Activated naive CD8-positive, alpha-beta T cell (primary cell): Measurements from ENCODE around the gene PRR14L.
"Not testable (repeated sequence)": the region's sequence is repeated elsewhere in the genome, so short reads cannot be mapped to it uniquely, and the experiment has no call there.

Experiments
- H3K27ac Mint-ChIP-seq: one replicate; pipeline ENCODE4 v1.8.0; 2021; ENCODE audit warnings: mixed read lengths
- H3K27me3 Mint-ChIP-seq: one replicate; pipeline ENCODE4 v1.8.0; 2021; ENCODE audit warnings: mixed read lengths
- H3K36me3 Mint-ChIP-seq: one replicate; pipeline ENCODE4 v1.8.0; 2021; ENCODE audit warnings: mixed read lengths
- H3K4me1 Mint-ChIP-seq: one replicate; pipeline ENCODE4 v1.8.0; 2021; ENCODE audit warnings: low read depth, mixed read lengths
- H3K4me3 Mint-ChIP-seq: one replicate; pipeline ENCODE4 v1.8.0; 2021; ENCODE audit warnings: mild to moderate bottlenecking, mixed read lengths
- H3K9me3 Mint-ChIP-seq: one replicate; pipeline ENCODE4 v1.8.0; 2021; ENCODE audit warnings: low read depth, mixed read lengths

PRR14L gene

GRCh38 chr22:31728857-31729256, 21.1 kb downstream of the PRR14L start:
- H3K27ac Mint-ChIP-seq = no peak overlapping the region
- H3K9me3 Mint-ChIP-seq = no peaks in the 10 kb centered on the region
- H3K4me3 Mint-ChIP-seq = no peak overlapping the region
- peaks cover 9% of the 10 kb centered on the region for H3K4me1 Mint-ChIP-seq
- H3K36me3 Mint-ChIP-seq = no peaks in the 10 kb centered on the region
- H3K27me3 Mint-ChIP-seq = no peaks in the 10 kb centered on the region

GRCh38 chr22:31726692-31727091, 23.2 kb downstream of the PRR14L start:
- Mint-ChIP-seq H3K4me1 (peaks cover under 1% of the 10 kb centered on the region), H3K4me3 (no peak overlapping the region), H3K27me3 (no peaks in the 10 kb centered on the region), H3K36me3 (no peaks in the 10 kb centered on the region), H3K9me3 (no peaks in the 10 kb centered on the region), H3K27ac (no peak overlapping the region)

DNA sequence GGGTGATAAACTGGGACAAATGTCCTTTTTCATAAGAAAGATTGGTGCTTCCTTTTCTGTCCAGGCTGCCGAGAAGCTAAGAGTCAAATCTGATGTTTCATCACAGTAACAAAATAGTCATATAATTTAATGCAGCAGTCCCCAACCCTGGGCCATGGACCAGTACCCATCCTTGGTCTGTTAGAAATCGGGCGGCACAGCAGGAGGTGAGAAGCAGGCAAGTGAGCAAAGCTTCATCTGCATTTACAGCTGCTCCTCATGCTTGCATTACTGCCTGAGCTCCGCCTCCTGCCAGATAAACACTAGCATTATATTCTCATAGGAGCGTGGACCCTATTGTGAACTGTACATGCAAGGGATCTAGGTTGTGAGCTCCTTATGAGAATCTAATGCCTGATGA, 26.2 kb downstream of the PRR14L start:
- Mint-ChIP-seq H3K4me3 (no peak overlapping the region), H3K36me3 (no peaks in the 10 kb centered on the region)

DNA sequence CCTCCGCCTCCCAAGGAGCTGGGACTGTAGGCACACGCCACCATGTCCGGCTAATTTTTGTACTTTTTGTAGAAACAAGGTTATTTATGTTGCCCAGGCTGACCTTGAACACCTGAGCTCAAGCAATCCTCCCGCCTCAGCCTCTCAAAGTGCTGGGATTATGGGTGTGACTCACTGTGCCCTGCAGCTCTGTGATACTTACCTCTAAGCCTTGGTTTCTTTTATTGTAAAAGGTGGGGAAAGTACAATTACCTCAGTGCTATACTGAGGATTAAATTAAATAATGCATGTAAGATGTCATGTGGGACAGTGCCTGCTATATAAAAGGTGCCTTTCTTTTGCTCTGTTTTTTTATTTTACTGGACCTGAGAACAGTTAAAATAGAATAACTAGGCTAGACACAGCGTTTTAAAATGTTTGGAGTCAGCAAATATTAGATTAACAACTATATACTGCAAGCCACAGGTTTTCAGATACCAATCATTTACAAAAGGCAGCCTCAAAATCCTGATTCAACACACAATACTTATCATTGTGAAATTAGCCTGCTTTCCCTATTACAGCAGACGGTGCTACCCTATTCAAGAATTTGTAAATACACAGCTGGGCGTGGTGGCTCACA, 30.0 kb downstream of the PRR14L start:
- H3K9me3 Mint-ChIP-seq = no peaks in the 10 kb centered on the region
- no peaks in the 10 kb centered on the region for H3K4me1 Mint-ChIP-seq
- no peak overlapping the region for H3K27ac Mint-ChIP-seq
- peaks cover 12% of the 10 kb centered on the region for H3K36me3 Mint-ChIP-seq
- H3K27me3 Mint-ChIP-seq = no peaks in the 10 kb centered on the region
- H3K4me3 Mint-ChIP-seq = no peak overlapping the region

More for the DNA sequence above, 26.2 kb downstream of the PRR14L start:
- H3K27ac Mint-ChIP-seq = no peak overlapping the region
- no peaks in the 10 kb centered on the region for H3K9me3 Mint-ChIP-seq
- no peaks in the 10 kb centered on the region for H3K4me1 Mint-ChIP-seq
- no peaks in the 10 kb centered on the region for H3K27me3 Mint-ChIP-seq

DNA sequence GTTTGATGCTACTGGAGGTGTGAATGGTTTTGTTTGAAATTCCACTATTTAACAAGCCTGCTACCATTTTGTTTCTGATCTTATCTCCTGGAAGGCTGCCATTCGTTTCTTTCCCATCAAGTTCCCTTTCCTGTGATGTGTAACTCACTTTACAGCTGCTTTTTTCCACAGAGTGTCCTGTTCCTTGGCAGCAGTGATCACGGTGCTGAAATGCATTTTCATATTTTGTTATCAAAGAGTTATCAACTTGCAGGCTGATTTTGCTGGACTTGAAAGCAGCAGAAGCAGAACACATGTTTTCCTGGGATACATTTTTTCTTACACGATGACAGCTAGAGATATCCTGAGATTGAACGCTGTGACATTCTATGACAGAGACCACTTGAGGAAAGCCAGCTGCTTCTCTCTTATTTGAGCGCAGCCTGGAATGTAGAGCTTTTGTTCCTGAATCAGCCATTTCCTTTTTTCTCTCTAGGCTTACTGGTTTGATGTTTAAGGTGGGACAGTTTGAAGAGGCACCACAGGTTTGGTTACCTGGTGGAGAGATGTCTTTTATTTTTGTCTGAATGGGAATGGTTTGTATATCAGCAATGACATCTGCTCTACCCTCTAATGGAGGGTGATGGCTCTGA, 34.7 kb downstream of the PRR14L start:
- Mint-ChIP-seq H3K4me1 (no peaks in the 10 kb centered on the region), H3K9me3 (no peaks in the 10 kb centered on the region), H3K27me3 (no peaks in the 10 kb centered on the region), H3K4me3 (no peak overlapping the region), H3K27ac (no peak overlapping the region), H3K36me3 (peaks cover 22% of the 10 kb centered on the region)

DNA sequence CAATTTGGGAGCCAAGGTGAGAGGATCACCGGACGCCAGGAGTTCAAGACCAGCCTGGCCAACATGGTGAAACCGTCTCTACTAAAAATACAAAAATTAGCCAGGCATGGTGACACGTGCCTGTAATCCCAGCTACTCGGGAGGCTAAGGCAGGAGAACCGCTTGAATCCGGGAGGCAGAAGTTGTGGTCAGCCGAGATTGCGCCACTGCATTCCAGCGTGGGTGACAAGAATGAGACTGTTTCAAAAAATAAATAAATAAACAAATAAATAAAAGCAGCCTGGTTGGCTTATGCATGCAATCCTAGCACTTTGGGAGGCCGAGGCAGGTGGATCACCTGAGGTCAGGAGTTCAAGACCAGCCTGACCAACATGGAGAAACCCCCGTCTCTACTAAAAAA, 38.7 kb downstream of the PRR14L start:
- H3K27ac Mint-ChIP-seq, H3K4me1 Mint-ChIP-seq, H3K27me3 Mint-ChIP-seq, H3K4me3 Mint-ChIP-seq, H3K9me3 Mint-ChIP-seq: not testable (repeated sequence)
- peaks cover 16% of the 10 kb centered on the region for H3K36me3 Mint-ChIP-seq

GRCh38 chr22:31707519-31707918, 42.4 kb downstream of the PRR14L start:
- peaks cover 6% of the 10 kb centered on the region for H3K36me3 Mint-ChIP-seq
- H3K27me3 Mint-ChIP-seq = no peaks in the 10 kb centered on the region
- H3K4me1 Mint-ChIP-seq = peaks cover 1% of the 10 kb centered on the region
- no peak overlapping the region for H3K27ac Mint-ChIP-seq
- no peak overlapping the region for H3K4me3 Mint-ChIP-seq
- no peaks in the 10 kb centered on the region for H3K9me3 Mint-ChIP-seq

DNA sequence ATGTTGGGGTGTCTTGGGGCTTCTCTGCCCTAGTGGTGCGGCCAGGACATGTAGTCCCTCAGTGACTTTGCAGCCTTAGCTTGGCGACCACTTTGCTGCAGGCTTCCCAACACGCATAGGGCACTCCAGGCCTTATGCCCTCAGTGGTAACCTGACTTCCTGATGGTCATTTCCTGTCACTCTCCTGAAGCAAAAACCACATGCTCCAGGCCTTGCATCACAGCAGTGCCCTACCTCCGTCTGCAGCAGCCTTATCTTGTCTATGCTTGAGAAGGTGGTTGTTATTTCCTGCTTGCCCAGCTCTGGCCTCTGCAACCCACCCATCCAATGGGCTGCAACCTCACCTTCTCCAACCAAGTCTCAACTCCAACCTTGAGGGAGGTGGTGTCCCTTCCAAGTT, 54.5 kb downstream of the PRR14L start:
- peaks cover 7% of the 10 kb centered on the region for H3K36me3 Mint-ChIP-seq
- no peak overlapping the region for H3K4me3 Mint-ChIP-seq
- H3K27me3 Mint-ChIP-seq = no peaks in the 10 kb centered on the region
- H3K9me3 Mint-ChIP-seq = no peaks in the 10 kb centered on the region
- peaks cover 14% of the 10 kb centered on the region for H3K4me1 Mint-ChIP-seq
- H3K27ac Mint-ChIP-seq = peak overlapping the region; percentile 28

DNA sequence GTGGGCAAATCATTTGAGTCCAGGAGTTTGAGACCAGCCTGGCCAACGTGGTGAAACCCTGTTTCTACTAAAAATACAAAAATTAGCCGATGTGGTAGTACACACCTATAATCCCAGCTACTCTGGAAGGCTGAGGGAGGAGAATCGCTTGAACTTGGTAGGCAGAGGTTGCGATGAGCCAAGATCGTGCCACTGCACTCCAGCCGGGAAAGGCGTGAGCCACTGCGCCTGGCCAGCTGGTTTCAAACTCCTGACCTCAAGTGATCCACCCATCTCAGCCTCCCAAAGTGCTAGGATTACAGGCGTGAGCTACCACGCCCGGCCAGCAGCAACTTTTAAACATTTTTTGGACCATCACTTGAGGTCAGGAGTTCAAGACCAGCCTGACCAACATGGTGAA, 55.9 kb downstream of the PRR14L start:
- H3K27me3 Mint-ChIP-seq, H3K9me3 Mint-ChIP-seq, H3K4me3 Mint-ChIP-seq, H3K27ac Mint-ChIP-seq, H3K36me3 Mint-ChIP-seq: not testable (repeated sequence)
- peaks cover 14% of the 10 kb centered on the region for H3K4me1 Mint-ChIP-seq

- Mint-ChIP-seq H3K4me3 (no peak overlapping the region), H3K4me1 (peaks cover 14% of the 10 kb centered on the region), H3K9me3 (no peaks in the 10 kb centered on the region), H3K36me3 (peaks cover 7% of the 10 kb centered on the region), H3K27ac (peak overlapping the region; percentile 51), H3K27me3 (no peaks in the 10 kb centered on the region)
These were observed 57.6 kb downstream of the PRR14L start for GRCh38 chr22:31692186-31692886.

- Mint-ChIP-seq H3K4me3 (no peak overlapping the region), H3K36me3 (peaks cover 7% of the 10 kb centered on the region), H3K27me3 (no peaks in the 10 kb centered on the region), H3K9me3 (no peaks in the 10 kb centered on the region), H3K27ac (no peak overlapping the region), H3K4me1 (peaks cover 14% of the 10 kb centered on the region)
These were observed 58.5 kb downstream of the PRR14L start for GRCh38 chr22:31691408-31691807.

DNA sequence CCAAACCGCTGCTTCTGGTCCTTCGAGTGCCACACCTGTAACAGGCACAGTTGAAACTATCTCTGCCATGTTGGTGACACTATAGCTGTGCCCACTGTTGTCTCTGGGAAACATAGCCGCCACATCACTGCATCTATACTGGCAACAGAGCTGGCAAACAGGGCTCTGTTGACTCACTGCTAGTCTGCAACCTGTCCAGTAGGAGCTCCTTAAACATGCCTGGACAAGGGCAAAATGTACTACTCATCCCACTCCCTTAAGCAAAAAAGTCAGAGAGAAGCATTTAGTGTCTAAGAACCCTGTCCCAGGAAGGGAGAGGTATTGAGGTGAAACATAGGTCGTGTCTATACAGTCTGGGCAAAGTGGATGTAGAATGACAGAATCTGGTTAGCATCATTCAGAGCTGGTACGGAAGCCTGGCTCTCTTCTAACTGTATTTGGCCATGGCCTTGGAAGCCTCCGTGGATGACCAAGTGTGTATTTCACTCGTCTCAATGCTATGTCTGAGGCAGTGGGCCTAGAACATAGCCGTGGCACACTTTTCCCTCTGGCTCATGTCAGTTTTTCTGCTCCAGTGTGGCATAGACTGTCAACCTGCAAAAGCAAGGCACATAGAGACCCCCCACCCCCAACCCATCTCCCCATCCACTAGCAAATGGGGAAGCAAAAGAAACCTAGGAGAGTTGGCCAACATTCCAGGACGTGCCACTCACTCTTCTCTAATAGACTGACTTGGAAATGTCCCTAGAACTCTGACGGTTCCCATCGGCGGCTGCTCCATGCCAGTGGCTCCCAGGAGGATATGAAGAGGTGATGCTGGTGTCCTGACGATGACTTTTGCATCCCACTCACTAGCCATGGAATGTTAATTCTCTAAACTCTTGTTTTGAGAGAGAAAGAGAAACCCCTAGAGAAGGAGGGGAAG, 66.5 kb downstream of the PRR14L start:
- Mint-ChIP-seq H3K4me1 (no peaks in the 10 kb centered on the region), H3K9me3 (no peaks in the 10 kb centered on the region), H3K27me3 (no peaks in the 10 kb centered on the region), H3K36me3 (no peaks in the 10 kb centered on the region), H3K4me3 (no peak overlapping the region), H3K27ac (no peak overlapping the region)

DNA sequence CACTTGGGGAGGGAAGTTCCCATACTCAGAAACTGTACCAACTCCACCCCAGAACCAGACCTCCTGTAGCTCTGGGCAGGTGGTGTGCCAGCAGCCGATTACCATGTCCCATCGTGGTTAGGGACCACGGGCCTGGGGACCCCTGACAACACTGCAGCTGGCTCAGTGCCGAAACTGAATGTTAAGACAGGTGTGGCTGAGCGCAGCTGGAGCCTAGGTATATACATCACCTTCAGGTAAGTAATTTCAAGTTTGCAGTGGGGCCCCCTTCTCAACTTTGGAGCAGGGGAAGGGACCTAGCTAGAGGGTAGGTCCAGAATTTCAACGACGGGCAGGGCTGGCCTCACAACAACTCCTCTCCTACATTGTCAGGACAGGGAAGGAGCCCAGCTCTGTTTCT, 67.2 kb downstream of the PRR14L start:
- no peaks in the 10 kb centered on the region for H3K27me3 Mint-ChIP-seq
- peaks cover 2% of the 10 kb centered on the region for H3K4me1 Mint-ChIP-seq
- H3K27ac Mint-ChIP-seq = no peak overlapping the region
- no peaks in the 10 kb centered on the region for H3K36me3 Mint-ChIP-seq
- no peaks in the 10 kb centered on the region for H3K9me3 Mint-ChIP-seq
- H3K4me3 Mint-ChIP-seq = no peak overlapping the region

GRCh38 chr22:31681349-31682345, 68.3 kb downstream of the PRR14L start:
- Mint-ChIP-seq H3K36me3 (no peaks in the 10 kb centered on the region), H3K4me1 (peaks cover 6% of the 10 kb centered on the region)

More at GRCh38 chr22:31681349-31682345, 68.3 kb downstream of the PRR14L start:
- H3K4me3 Mint-ChIP-seq = no peak overlapping the region
- H3K27ac Mint-ChIP-seq = no peak overlapping the region
- no peaks in the 10 kb centered on the region for H3K9me3 Mint-ChIP-seq
- H3K27me3 Mint-ChIP-seq = no peaks in the 10 kb centered on the region
